NCI-H460 (cell line): Measurements from ENCODE around the gene CMTM1. TPM values are rescaled to one million over a fixed set of nuclear protein-coding genes. Genes with fewer than 3 reads are reported as not detected.

ENCODE experiments used
- DNase-seq: peaks from one replicate; pipeline ENCODE4 v3.0.0-alpha.2; 2016; ENCODE audit warnings: low read depth; ENCODE audit errors: extremely low read depth
- total RNA-seq: library from RNA; depleted of rRNA; stranded (reverse); fragments of >200 nt; shearing (Covaris generic); gene quantifications from 2 replicates; pipeline ENCODE4 v1.2.3, GENCODE V29; 2014

Gene CMTM1
- total RNA-seq, 1 experiment from 2014 or later: 3.2 TPM

GRCh38 chr16:66537236-66537635 lies 29.0 kb upstream of the CMTM1 start:
- DNase-seq: no peak

GRCh38 chr16:66538910-66539309 lies 27.3 kb upstream of the CMTM1 start:
- no peak for DNase-seq

- DNase-seq: no peak
These were observed 26.4 kb upstream of the CMTM1 start for GRCh38 chr16:66539623-66540469.

- no peak for DNase-seq
These were observed 24.6 kb upstream of the CMTM1 start for GRCh38 chr16:66541388-66542355.

GRCh38 chr16:66542396-66542795 lies 23.8 kb upstream of the CMTM1 start:
- no peak for DNase-seq

- no peak for DNase-seq
These were observed 22.7 kb upstream of the CMTM1 start for GRCh38 chr16:66543541-66543940.

- DNase-seq: no peak
These were observed 22.1 kb upstream of the CMTM1 start for GRCh38 chr16:66544016-66544757.

GRCh38 chr16:66547101-66547989 lies 18.9 kb upstream of the CMTM1 start:
- no peak for DNase-seq

GRCh38 chr16:66548068-66548467 lies 18.2 kb upstream of the CMTM1 start:
- no peak for DNase-seq

- DNase-seq: no peak
These were observed 17.4 kb upstream of the CMTM1 start for GRCh38 chr16:66548868-66549267.

GRCh38 chr16:66549284-66550131 lies 16.7 kb upstream of the CMTM1 start, which contains the start of gene TK2:
TSS of gene TK2 (minus strand) at chr16:66550122. CDS start at chr16:66550061, 61 bp downstream.
- DNase-seq: peak; percentile 37

GRCh38 chr16:66551348-66551759 lies 14.9 kb upstream of the CMTM1 start:
- DNase-seq: peak; percentile 30

GRCh38 chr16:66551788-66552285 lies 14.4 kb upstream of the CMTM1 start:
- no peak for DNase-seq

- DNase-seq: peak; percentile 90
These were observed 13.7 kb upstream of the CMTM1 start, which contains the start of gene CKLF for GRCh38 chr16:66552286-66553177. TSS of gene CKLF (plus strand) at chr16:66552576. CDS start at chr16:66552716, 140 bp downstream.

GRCh38 chr16:66553223-66553622 lies 13.0 kb upstream of the CMTM1 start:
- no peak for DNase-seq

GRCh38 chr16:66554021-66554420 lies 12.2 kb upstream of the CMTM1 start:
- DNase-seq: no peak

- no peak for DNase-seq
These were observed 11.7 kb upstream of the CMTM1 start for GRCh38 chr16:66554495-66554894.
